ENCODE data around the gene MRGPRG.

Gene MRGPRG

DNA sequence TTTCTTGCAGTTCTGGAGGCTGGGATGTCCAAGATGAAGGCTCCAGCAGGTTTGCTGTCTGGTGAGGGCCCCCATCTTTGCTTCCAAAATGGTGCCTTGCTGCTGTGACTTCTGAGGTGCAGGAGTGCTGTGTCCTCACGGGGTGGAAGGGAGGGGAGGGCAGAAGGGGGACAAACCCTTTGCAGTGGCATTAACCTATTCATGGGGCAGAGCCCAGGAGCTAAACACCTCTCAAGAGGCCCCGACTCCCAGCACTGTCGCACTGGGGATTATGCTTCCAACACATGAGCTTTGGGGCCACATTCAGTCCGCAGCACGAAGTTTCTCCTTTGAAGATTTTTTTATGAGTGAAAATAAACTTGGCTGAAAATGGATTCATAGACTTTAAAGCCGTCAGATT lies 28.0 kb downstream of the MRGPRG start:
- DNase-seq (ENCODE audit: low read depth) = no peak
- H3K4me3 ChIP-seq (ENCODE audit: low read depth, low read length) = no peak overlapping the region
- TF ChIP-seq CTCF (IDR thresholded peaks at IDR 0.05; ENCODE audit: control insufficient read depth, extremely low read depth, insufficient read depth) = no peak

DNA sequence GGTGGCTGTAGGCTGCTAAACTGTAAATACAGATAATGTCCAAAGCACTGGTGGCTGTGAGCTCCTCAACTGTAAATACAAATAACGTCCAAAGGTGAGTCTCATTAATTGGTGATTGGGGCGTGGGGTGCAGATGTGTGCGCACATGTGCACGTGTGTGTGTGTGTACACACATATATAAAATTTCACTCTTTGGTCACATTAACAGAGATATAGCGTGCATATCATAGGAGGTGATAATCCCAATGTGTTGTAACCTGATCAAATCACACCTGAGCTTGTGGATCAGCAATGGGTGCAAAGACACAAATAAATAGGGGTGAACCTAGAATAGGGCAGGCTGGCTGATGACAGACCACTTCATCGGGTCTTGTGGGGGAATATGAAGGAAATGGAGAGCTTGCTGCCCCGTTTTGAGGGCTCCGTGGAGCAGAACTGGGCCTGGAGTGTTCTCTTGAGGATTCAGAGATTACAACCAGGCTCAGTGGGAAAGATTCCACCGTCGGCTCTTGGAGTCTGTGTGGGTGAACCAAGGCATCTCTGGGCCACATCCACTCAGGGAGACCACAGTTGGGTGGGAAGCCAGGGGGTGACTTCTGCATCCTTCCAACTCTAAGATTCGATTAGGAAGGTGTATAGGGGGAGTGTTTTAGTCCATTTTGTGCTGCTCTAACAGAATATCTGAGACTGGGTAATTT lies 28.6 kb downstream of the MRGPRG start:
- TF ChIP-seq CTCF (IDR thresholded peaks at IDR 0.05; ENCODE audit: control insufficient read depth, extremely low read depth, insufficient read depth) = no peak
- no peak for DNase-seq (ENCODE audit: low read depth)
- H3K4me3 ChIP-seq (ENCODE audit: low read depth, low read length) = no peak overlapping the region

- no peak for DNase-seq (ENCODE audit: low read depth)
- no peak overlapping the region for H3K4me3 ChIP-seq (ENCODE audit: low read depth, low read length)
- TF ChIP-seq CTCF (IDR thresholded peaks at IDR 0.05; ENCODE audit: control insufficient read depth, extremely low read depth, insufficient read depth) = no peak
Observed at GRCh38 chr11:3189196-3189843, 29.3 kb downstream of the MRGPRG start.

GRCh38 chr11:3188496-3189195 lies 30.0 kb downstream of the MRGPRG start:
- no peak for TF ChIP-seq CTCF (IDR thresholded peaks at IDR 0.05; ENCODE audit: control insufficient read depth, extremely low read depth, insufficient read depth)
- no peak for DNase-seq (ENCODE audit: low read depth)
- no peak overlapping the region for H3K4me3 ChIP-seq (ENCODE audit: low read depth, low read length)

DNA sequence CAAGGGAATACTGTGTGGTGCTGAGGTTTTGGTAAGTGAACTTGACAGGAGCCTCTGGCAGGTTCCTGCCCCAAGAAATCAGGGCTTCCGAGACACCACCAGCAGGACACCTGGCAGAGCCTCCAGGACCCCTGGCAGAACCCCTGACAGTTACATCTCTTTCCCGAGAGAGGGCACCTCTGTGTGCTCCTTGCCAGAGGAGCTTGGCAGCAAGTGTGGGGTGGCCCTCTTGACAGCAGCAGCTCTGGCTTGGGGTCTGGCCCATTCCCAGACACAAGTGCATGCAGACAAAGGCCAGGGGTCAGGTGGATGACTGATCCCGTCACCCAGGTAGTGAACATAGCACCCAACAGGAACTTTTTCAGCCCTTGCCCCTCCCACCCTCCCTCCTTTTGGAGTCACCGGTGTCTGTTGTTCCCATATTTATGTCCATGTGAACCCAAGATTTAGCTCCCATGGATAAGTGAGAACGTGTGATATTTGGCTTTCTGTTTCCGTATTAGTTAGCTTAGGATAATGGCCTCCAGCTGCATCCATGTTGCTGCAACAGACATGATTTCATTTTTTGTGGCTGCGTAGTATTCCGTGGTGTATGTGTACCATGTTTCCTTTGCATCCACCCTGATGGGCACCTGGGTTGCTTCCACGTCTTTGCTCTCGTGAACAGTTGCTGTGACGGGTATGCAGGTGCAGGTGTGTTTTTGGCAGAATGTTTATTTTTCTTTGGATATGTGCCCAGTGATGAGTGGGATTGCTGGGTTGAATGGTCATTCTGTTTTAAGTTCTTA lies 32.3 kb downstream of the MRGPRG start:
- no peak overlapping the region for H3K4me3 ChIP-seq (ENCODE audit: low read depth, low read length)
- no peak for TF ChIP-seq CTCF (IDR thresholded peaks at IDR 0.05; ENCODE audit: control insufficient read depth, extremely low read depth, insufficient read depth)
- DNase-seq (ENCODE audit: low read depth) = no peak

DNA sequence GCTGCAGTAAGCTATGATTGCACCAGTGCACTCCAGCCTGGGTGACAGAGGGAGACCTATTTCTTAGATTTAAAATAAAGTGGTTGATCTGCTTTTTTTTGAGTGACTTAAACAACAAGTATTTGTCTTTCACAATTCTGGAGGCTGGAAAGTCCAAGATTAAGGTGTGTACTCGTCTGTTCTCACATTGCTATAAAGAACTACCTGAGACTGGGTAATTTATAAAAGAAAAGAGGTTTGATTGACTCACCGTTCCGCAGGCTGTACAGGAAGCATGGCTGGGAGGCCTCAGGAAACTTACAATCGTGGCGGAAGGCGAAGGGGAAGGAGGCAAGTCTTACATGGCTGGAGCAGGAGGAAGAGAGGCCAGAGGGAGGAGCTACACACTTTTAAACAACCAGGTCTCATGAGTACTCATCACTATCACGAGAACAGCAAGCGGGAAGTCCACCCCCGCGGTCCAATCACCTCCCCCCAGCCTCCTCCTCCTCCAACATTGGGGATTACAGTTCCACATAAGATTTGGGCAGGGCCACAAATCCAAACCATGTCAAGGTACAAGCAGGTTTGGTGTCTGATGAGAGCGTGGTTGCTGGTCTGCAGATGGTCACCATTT lies 33.8 kb downstream of the MRGPRG start:
- no peak for DNase-seq (ENCODE audit: low read depth)

More for the DNA sequence above, 33.8 kb downstream of the MRGPRG start:
- H3K4me3 ChIP-seq (ENCODE audit: low read depth, low read length) = no peak overlapping the region
- TF ChIP-seq CTCF (IDR thresholded peaks at IDR 0.05; ENCODE audit: control insufficient read depth, extremely low read depth, insufficient read depth) = no peak
